Activated T-helper 17 cell treated with anti-CD3 and anti-CD28 coated beads, Interleukin-2, amount 50 U/mL, for 72 hours (primary cell): ENCODE measurements around the gene PSG11. TPM values are rescaled to one million over a fixed set of nuclear protein-coding genes. Genes with fewer than 3 reads are reported as not detected.
"Not testable (repeated sequence)": the region's sequence is repeated elsewhere in the genome, so short reads cannot be mapped to it uniquely, and the experiment has no call there.

ENCODE experiments used
- ATAC-seq: fragments of 150-1000 bp; cut with Tn5 transposase; replicated peaks from 2 replicates; pipeline ENCODE4 v1.10.0; 2021; ENCODE audit warnings: mild to moderate bottlenecking, moderate library complexity
- H3K27ac Mint-ChIP-seq: one replicate; pipeline ENCODE4 v1.8.0; 2022; ENCODE audit warnings: mixed read lengths
- H3K27me3 Mint-ChIP-seq: one replicate; pipeline ENCODE4 v1.8.0; 2022; ENCODE audit warnings: mixed read lengths
- H3K36me3 Mint-ChIP-seq: one replicate; pipeline ENCODE4 v1.8.0; 2022; ENCODE audit warnings: low read depth, mild to moderate bottlenecking, mixed read lengths
- H3K4me1 Mint-ChIP-seq: one replicate; pipeline ENCODE4 v1.8.0; 2022; ENCODE audit warnings: mixed read lengths
- H3K4me3 Mint-ChIP-seq: one replicate; pipeline ENCODE4 v1.8.0; 2022; ENCODE audit warnings: mild to moderate bottlenecking, mixed read lengths
- H3K9me3 Mint-ChIP-seq: one replicate; pipeline ENCODE4 v1.8.0; 2022; ENCODE audit warnings: mixed read lengths
- total RNA-seq, 2 donors: library from RNA; stranded (reverse); gene quantifications; one replicate each; pipeline ENCODE4 v1.2.3, GENCODE V29; 2022

PSG11 gene
- total RNA-seq, 2 donors from 2014 or later: 0.32 to 0.35 TPM

DNA sequence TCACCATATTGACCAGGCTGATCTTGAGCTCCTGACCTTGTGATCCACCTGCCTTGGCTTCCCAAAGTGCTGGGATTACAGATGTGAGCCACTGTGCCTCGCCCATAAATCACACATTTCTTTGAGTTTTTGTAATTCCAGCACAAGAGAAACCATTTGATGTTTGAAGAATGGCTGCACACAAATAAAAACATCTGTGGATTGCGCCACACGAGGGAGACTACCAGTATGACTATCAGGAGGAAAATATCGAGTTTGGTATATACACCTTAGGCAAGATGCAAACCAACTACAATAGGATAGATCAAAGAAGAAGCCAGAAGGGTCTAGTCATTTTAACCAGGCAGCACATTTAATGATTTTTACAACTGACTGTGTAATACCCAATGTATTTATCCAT, 20.4 kb downstream of the PSG11 start:
- not testable (repeated sequence) for H3K4me1 Mint-ChIP-seq, ATAC-seq, H3K36me3 Mint-ChIP-seq, H3K27ac Mint-ChIP-seq, H3K9me3 Mint-ChIP-seq, H3K4me3 Mint-ChIP-seq
- H3K27me3 Mint-ChIP-seq: peaks cover 37% of the 10 kb centered on the region

- peaks cover 36% of the 10 kb centered on the region for H3K27me3 Mint-ChIP-seq
- H3K36me3 Mint-ChIP-seq, ATAC-seq, H3K27ac Mint-ChIP-seq, H3K4me1 Mint-ChIP-seq, H3K4me3 Mint-ChIP-seq, H3K9me3 Mint-ChIP-seq: not testable (repeated sequence)
Observed at GRCh38 chr19:43004846-43005245, 21.4 kb downstream of the PSG11 start.

DNA sequence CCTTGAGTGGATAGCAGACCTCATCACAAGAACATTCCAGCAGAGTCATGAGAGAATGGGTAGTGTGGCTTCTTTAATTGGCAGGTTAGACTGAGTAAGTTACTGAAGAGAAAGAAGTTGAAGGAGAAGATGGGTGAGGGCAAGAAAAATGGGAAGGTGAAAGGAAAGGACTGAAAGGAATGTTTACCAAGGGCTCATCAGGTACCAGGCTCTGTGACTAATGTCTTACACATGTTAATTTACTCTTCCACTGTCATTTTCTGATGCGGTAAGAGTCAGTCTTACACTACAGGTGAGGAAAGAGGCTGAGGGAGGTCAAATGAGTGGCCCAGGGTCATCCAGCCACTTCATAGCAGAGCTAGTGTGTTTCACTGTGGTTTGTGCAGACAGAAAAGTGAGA, 22.6 kb downstream of the PSG11 start:
- not testable (repeated sequence) for H3K27ac Mint-ChIP-seq, ATAC-seq, H3K36me3 Mint-ChIP-seq, H3K4me3 Mint-ChIP-seq, H3K9me3 Mint-ChIP-seq, H3K4me1 Mint-ChIP-seq
- peaks cover 30% of the 10 kb centered on the region for H3K27me3 Mint-ChIP-seq

- H3K9me3 Mint-ChIP-seq, H3K36me3 Mint-ChIP-seq, H3K4me1 Mint-ChIP-seq, H3K27ac Mint-ChIP-seq, ATAC-seq, H3K4me3 Mint-ChIP-seq: not testable (repeated sequence)
- peaks cover 30% of the 10 kb centered on the region for H3K27me3 Mint-ChIP-seq
Observed at GRCh38 chr19:43002948-43003347, 23.3 kb downstream of the PSG11 start.

- H3K9me3 Mint-ChIP-seq, H3K4me3 Mint-ChIP-seq, H3K27me3 Mint-ChIP-seq, ATAC-seq, H3K36me3 Mint-ChIP-seq, H3K27ac Mint-ChIP-seq, H3K4me1 Mint-ChIP-seq: not testable (repeated sequence)
Observed at GRCh38 chr19:42996161-42996560, 30.1 kb downstream of the PSG11 start.

GRCh38 chr19:42992029-42992604, 34.2 kb downstream of the PSG11 start:
- peaks cover 14% of the 10 kb centered on the region for H3K27me3 Mint-ChIP-seq
- not testable (repeated sequence) for ATAC-seq, H3K4me3 Mint-ChIP-seq, H3K4me1 Mint-ChIP-seq, H3K36me3 Mint-ChIP-seq, H3K27ac Mint-ChIP-seq, H3K9me3 Mint-ChIP-seq

GRCh38 chr19:42989851-42990250, 36.4 kb downstream of the PSG11 start:
- Mint-ChIP-seq H3K4me3 (no peak overlapping the region), H3K27me3 (peaks cover 20% of the 10 kb centered on the region), H3K9me3 (peaks cover 3% of the 10 kb centered on the region), H3K4me1 (no peaks in the 10 kb centered on the region), H3K27ac (no peak overlapping the region), H3K36me3 (no peaks in the 10 kb centered on the region)
- no peak for ATAC-seq

- H3K4me1 Mint-ChIP-seq, H3K36me3 Mint-ChIP-seq, H3K4me3 Mint-ChIP-seq, H3K9me3 Mint-ChIP-seq, ATAC-seq, H3K27ac Mint-ChIP-seq: not testable (repeated sequence)
- peaks cover 20% of the 10 kb centered on the region for H3K27me3 Mint-ChIP-seq
Observed at GRCh38 chr19:42989186-42989585, 37.1 kb downstream of the PSG11 start.

GRCh38 chr19:42988206-42988605, 38.1 kb downstream of the PSG11 start:
- not testable (repeated sequence) for H3K4me1 Mint-ChIP-seq, H3K27ac Mint-ChIP-seq, H3K9me3 Mint-ChIP-seq, H3K4me3 Mint-ChIP-seq, H3K36me3 Mint-ChIP-seq, ATAC-seq
- H3K27me3 Mint-ChIP-seq: peaks cover 20% of the 10 kb centered on the region

GRCh38 chr19:42985588-42985987, 40.7 kb downstream of the PSG11 start:
- H3K4me1 Mint-ChIP-seq: no peaks in the 10 kb centered on the region
- H3K27me3 Mint-ChIP-seq: peaks cover 22% of the 10 kb centered on the region
- peaks cover 10% of the 10 kb centered on the region for H3K9me3 Mint-ChIP-seq
- no peak overlapping the region for H3K27ac Mint-ChIP-seq
- H3K4me3 Mint-ChIP-seq: no peak overlapping the region
- ATAC-seq: no peak
- H3K36me3 Mint-ChIP-seq: no peaks in the 10 kb centered on the region

GRCh38 chr19:42982111-42982510, 44.2 kb downstream of the PSG11 start:
- not testable (repeated sequence) for H3K27ac Mint-ChIP-seq, H3K36me3 Mint-ChIP-seq, H3K4me1 Mint-ChIP-seq, ATAC-seq, H3K4me3 Mint-ChIP-seq, H3K9me3 Mint-ChIP-seq
- peaks cover 13% of the 10 kb centered on the region for H3K27me3 Mint-ChIP-seq

GRCh38 chr19:42971451-42971850, 54.8 kb downstream of the PSG11 start:
- not testable (repeated sequence) for H3K27ac Mint-ChIP-seq, H3K36me3 Mint-ChIP-seq, H3K4me1 Mint-ChIP-seq, H3K9me3 Mint-ChIP-seq, H3K4me3 Mint-ChIP-seq, ATAC-seq, H3K27me3 Mint-ChIP-seq

DNA sequence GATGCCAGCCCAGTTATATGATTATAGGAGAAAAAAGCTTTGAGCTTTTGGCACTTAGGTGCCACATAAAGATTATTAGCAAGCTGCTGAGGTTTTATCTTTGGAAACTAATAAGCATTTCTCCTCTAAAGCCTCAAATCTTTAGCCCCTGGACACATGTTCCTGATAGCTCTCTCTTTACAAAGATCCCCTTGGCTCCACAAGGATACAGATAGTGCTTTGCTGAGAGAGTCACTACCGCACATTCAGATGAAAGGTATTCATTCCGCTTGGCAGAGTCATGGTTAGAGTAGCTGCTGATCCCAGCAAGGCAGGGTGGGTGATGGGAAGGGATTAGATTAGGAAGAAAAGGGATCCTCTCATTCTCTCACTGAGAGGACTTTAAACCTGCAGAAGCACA, 61.1 kb downstream of the PSG11 start:
- H3K27ac Mint-ChIP-seq: no peak overlapping the region
- no peak for ATAC-seq
- peaks cover 16% of the 10 kb centered on the region for H3K27me3 Mint-ChIP-seq
- H3K36me3 Mint-ChIP-seq: no peaks in the 10 kb centered on the region
- no peak overlapping the region for H3K4me3 Mint-ChIP-seq
- no peaks in the 10 kb centered on the region for H3K9me3 Mint-ChIP-seq
- H3K4me1 Mint-ChIP-seq: no peaks in the 10 kb centered on the region

- Mint-ChIP-seq H3K27ac (no peak overlapping the region), H3K36me3 (no peaks in the 10 kb centered on the region), H3K4me3 (no peak overlapping the region), H3K27me3 (peaks cover 19% of the 10 kb centered on the region), H3K9me3 (no peaks in the 10 kb centered on the region), H3K4me1 (no peaks in the 10 kb centered on the region)
- no peak for ATAC-seq
Observed at GRCh38 chr19:42961119-42961518, 65.2 kb downstream of the PSG11 start.
